Suppressor macrophage treated with lipopolysaccharide for 4 hours (primary cell): Measurements from ENCODE around the gene PLEKHA5.
A peak's percentile ranks its signal among the peaks of the same experiment; 100 is the strongest.
"Not testable (repeated sequence)": the region's sequence is repeated elsewhere in the genome, so short reads cannot be mapped to it uniquely, and the experiment has no call there.

ENCODE experiments used
- DNase-seq: peaks from one replicate; pipeline ENCODE4 v3.0.0-alpha.2; 2020

Gene PLEKHA5

DNA sequence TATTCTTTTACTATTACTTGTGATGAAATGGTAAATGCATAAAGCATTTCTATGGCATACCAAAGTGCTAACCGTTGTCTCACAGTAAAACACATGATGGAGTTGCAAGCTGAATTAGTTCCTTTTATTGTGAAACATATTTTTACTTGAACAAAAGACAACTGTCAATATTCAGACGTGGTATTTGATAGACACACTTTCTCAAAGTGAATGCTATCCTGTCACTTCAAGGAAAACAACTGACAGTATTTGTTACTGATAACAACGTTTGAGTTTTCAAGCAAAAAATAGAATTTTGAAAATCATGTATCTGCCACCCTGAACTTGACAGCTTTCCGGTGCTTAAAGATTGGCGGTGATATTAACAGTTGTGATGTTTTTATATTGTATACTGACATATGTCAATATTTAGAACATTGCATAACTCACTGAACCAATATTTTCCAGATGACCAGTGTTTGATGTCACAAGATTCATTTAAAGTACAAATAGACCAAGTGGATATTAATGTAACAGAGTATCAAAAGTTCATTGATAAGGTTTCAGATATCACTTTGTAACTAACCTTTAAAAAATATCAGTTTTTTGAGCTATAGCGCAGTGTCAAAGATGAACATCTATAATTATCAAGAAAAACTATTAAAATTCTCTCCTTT is 156.4 kb downstream of the PLEKHA5 start:
- no peak for DNase-seq

DNA sequence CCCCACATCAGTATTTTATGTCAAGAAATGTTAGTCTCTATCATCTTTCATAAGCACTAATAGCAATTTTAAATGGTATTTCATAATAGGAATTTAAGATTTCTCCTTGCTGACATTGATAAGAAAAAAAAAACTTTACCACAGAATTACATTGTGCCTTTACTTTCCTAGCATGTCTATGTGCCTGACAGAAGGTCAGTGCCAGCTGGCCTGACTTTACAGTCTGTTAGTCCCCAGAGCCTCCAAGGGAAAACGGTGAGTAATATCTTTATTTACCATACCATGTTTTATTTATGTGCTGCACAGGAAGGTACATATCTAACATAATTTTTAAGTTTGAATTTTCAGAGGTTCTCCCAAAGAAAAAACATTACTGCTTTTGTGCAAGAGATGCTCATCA is 157.8 kb downstream of the PLEKHA5 start:
- no peak for DNase-seq

DNA sequence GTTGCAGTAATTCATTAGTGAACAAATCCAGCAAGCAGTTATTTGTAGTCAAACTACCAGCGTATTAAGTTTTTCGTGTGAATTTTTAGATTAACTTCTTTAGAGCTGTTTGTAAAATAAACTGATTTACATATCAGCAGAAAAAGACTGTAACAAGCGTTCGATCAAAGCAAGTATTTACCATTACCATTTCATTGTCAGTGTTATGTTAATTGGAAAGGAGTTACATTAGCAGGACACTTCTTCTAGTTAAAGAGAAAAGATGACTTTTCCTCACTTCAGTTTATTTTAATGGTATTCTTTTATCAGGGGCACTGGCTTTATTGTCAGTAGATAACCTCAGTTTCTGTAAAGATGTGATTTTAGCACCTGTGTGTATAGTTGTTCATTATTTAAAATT is 158.6 kb downstream of the PLEKHA5 start:
- DNase-seq: no peak

- peak; percentile 56 for DNase-seq
Measured at GRCh38 chr12:19288603-19289244, 159.2 kb downstream of the PLEKHA5 start.

DNA sequence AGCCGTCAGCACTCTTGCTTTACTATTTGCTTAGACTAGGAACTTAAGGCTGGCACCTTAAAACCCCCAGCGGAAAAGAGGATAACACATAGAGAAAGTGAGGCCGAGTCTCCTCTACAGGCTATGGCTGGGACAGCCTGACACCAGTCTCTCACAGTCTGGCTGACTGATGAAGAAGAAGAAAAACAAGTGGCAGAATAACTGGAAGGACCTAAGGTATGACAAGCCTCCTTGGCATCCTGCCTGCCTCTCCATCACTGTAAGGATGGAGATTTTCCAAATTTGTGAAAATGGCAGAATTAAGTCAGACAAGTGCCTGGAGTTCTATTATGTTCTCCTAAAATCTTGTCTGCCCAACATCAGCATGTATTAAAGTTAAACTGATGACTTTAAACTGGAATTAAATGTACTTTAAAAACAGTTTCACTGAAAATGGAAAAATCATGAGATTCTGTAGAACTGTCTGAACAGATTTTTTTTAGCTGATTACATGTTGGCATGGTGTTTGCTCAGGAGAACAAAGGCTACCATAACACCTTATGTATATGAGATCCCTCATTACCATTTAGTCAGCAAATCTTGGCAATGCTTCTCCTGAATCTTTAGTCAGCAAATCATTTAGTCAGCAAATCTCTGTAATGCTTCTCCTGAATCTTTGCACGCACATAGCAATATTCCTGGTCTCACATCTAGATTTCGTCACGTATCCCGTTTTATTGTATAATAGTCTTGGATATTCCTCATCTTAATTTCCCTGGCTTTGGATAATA is 169.5 kb downstream of the PLEKHA5 start:
- DNase-seq: no peak

DNA sequence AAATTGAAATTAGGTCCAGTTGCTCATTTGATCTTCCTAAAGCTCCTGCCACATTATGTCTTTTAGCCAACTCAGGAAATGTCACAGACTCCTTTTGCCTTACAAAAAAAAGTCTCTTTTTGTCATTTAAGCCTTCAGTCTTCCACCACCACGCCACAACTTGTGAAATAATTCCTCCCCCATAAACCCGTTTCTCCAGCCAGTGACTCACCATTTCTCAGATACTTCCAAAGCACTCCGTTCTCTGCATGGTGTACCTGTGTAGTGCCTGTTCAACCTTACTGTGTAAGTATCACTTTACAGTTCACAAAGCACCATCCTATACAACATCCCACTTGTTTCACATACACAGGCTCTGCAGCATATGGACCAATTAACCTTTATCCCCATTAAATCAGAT is 170.2 kb downstream of the PLEKHA5 start:
- no peak for DNase-seq

- no peak for DNase-seq
Measured at GRCh38 chr12:19301223-19301622, 171.7 kb downstream of the PLEKHA5 start.

GRCh38 chr12:19301688-19302087 is 172.2 kb downstream of the PLEKHA5 start:
- no peak for DNase-seq

DNA sequence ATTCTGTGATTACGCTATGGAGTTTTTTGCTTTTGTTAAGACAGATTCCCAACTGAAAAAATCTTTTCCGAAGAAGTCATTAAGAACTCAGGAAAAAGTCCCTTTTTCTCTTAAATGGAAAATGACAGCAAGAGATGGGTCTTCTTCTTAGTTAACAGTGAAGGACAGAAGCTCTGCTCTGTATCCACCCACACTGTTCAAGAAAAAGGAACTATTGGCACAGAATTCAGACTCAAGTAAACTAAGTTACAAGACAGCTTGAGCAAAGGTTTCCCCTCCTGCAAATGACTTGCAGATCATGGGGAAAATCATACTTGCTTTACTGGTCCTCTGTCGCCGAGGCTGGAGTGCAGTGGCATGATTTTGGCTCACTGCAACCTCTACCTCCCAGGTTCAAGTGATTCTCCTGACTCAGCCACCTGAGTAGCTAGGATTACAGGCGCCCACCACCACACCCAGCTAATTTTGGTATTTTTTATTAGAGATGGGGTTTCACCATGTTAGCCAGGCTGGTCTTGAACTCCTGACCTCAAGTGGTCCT is 172.6 kb downstream of the PLEKHA5 start:
- peak; percentile 11 for DNase-seq

GRCh38 chr12:19303496-19303895 is 174.0 kb downstream of the PLEKHA5 start:
- DNase-seq: no peak

- no peak for DNase-seq
Measured at GRCh38 chr12:19304149-19304750, 174.7 kb downstream of the PLEKHA5 start.

- not testable (repeated sequence) for DNase-seq
Measured at GRCh38 chr12:19305621-19306020, 176.1 kb downstream of the PLEKHA5 start.

GRCh38 chr12:19306366-19306765 is 176.8 kb downstream of the PLEKHA5 start:
- DNase-seq: no peak

DNA sequence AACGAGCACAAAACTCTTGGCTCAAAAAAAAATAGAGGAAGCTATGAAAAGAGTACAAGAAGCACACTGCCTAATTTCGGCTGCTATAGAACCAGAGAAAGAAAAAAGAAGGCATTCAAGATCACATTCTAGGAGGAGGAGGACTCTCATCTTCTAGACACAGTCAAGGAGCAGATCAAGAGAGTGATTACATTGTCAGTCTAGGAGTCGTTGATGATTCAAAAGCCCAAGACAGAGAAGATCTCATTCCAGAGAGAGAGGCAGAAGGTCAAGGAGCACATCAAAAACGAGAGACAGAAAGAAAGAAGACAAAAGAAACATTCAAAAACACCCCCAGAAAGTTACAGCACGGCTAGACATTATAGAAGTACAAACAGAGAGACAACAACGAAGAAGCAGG is 177.9 kb downstream of the PLEKHA5 start:
- DNase-seq: no peak

- no peak for DNase-seq
Measured at GRCh38 chr12:19311165-19311564, 181.6 kb downstream of the PLEKHA5 start.

DNA sequence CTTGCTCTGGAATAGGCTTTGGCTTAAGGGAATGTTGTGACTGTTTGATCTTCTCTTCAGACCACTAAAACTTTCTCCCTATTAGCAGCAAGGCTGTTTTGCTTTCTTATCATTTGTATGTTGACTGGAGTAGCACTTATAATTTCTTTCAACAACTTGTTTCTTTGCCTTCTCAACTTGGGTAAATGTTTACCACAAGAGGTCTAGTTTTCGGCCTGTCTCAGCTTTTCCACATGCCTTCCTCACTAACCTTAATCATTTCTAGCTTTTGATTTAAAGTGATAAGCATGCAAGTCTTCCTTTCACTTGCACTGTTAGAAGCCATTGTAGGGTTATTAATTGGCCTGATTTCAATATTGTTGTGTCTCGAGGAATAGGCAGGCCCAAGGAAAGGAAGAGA is 183.1 kb downstream of the PLEKHA5 start:
- no peak for DNase-seq

DNA sequence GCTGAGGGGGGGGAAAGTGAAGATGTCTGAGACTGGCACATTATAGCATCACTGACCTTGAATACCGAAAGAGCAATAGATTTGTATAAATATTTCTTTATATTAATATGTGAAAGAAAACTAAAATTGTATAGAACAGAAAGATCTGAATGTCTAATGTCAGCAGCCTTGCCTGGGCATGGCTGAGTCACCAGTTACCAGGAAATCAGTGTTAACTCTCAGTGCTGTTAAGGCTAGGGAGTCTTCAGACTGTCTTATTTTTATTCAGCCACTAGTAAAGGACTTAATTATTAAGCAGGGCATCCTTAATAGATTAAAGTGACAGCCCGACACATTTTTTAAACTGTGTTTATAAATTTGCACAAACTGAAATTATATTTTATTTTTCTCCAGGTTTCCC is 186.9 kb downstream of the PLEKHA5 start:
- no peak for DNase-seq

DNA sequence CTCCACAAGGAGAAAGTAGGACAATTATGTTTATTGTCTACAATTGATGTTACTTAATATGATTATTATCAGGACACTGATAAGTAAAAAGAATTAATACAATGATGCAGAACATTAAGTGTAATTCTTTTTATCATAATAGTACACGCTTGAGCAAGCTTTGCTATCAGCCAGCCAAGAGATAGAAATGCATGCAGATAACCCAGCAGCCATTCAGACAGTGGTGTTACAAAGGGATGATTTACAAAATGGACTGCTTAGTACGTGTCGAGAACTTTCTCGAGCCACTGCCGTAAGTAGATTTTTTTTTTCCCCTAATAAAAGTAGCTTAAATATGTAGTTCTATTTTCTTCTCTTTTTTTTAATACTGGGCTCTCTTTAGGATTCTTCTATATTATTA is 192.8 kb downstream of the PLEKHA5 start:
- no peak for DNase-seq

DNA sequence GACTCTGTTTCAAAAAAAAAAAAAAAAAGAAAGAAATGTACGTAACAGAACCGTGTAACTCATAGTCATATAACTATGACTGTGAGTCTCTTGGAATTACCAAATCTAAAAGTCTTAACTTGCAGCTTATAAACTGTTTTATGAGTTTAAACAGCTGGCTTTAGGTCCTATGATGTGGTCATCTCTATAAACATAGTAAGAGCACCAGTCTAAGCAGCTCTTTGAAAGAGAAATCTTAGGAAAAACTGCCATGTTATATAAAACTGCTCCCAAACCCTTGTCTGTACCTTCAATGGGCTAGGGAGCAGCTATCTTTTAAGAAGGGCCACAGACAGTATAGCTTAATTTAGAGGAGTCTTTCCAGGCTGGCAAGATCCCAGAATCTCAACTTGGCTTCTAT is 194.3 kb downstream of the PLEKHA5 start:
- DNase-seq: no peak

DNA sequence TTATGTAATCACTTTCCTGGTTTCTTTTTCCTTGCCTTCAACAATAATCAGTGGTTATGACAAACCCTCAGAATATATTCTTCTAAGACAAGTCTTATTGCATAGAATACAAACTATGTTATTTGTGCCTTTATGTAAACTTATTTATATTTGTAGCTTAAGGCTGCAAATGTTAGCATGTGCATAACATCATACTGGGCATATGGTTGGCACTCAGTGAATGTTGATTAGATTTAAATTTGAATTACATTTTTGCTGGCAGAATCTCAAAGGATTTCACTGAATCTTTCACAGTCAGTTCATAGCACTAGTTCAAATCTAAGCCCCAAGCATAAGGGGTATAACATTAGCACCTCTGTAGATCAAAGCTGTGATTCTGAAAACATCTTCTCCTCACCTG is 196.6 kb downstream of the PLEKHA5 start:
- DNase-seq: no peak

- no peak for DNase-seq
Measured at GRCh38 chr12:19332196-19332595, 202.7 kb downstream of the PLEKHA5 start.

DNA sequence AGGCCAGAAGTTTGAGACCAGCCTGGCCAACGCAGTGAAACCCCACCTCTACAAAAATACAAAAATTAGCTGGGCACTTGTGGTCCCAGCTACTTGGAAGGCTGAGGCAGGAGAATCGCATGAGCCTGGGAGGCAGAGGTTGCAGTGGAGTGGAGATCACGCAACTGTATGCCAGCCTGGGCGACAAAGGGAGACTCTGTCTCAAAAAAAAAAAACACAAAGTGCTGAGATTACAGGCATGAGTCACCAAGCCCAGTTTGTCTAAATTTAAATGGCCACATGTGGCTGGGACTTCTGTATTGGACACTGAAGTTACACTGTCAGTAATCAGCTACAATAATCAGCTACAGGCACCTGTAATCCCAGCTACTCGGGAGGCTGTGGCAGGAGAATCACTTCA is 208.9 kb downstream of the PLEKHA5 start:
- no peak for DNase-seq

GRCh38 chr12:19350850-19351249 is 221.3 kb downstream of the PLEKHA5 start:
- DNase-seq: not testable (repeated sequence)
